OCI-LY7 (cell line): ENCODE measurements around the gene PIP4P1.

Source experiments
- CTCF ChIP-seq: fragments of 200-600 bp; sonication (generic); conservative IDR thresholded peaks from 2 replicates; pipeline ENCODE4 v1.5.1; 2014; ENCODE audit warnings: mild to moderate bottlenecking, antibody characterized with exemption, low read length, moderate library complexity, mixed read lengths
- EZH2phosphoT487 ChIP-seq: fragments of 200-600 bp; sonication (generic); IDR thresholded peaks from 2 replicates; pipeline ENCODE4 v1.6.1; 2018; ENCODE audit warnings: low read depth, borderline replicate concordance, mild to moderate bottlenecking, mixed run types, antibody characterized with exemption, low read length, moderate library complexity, mixed read lengths

- no peak for TF ChIP-seq CTCF
- no peak for TF ChIP-seq EZH2phosphoT487
These were observed 52.0 kb downstream of the PIP4P1 start for GRCh38 chr14:20409226-20409625.
